ENCODE data around the gene C3orf33. TPM values are rescaled to one million over a fixed set of nuclear protein-coding genes. Genes with fewer than 3 reads are reported as not detected.
"Not testable (repeated sequence)": the region's sequence is repeated elsewhere in the genome, so short reads cannot be mapped to it uniquely, and the experiment has no call there.

C3orf33 gene, protein sequence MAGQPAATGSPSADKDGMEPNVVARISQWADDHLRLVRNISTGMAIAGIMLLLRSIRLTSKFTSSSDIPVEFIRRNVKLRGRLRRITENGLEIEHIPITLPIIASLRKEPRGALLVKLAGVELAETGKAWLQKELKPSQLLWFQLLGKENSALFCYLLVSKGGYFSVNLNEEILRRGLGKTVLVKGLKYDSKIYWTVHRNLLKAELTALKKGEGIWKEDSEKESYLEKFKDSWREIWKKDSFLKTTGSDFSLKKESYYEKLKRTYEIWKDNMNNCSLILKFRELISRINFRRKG
- total RNA-seq: 1 to 10 TPM in 1 of 2 donors, under 1 TPM in 1; 0.98 to 1.8 TPM

DNA sequence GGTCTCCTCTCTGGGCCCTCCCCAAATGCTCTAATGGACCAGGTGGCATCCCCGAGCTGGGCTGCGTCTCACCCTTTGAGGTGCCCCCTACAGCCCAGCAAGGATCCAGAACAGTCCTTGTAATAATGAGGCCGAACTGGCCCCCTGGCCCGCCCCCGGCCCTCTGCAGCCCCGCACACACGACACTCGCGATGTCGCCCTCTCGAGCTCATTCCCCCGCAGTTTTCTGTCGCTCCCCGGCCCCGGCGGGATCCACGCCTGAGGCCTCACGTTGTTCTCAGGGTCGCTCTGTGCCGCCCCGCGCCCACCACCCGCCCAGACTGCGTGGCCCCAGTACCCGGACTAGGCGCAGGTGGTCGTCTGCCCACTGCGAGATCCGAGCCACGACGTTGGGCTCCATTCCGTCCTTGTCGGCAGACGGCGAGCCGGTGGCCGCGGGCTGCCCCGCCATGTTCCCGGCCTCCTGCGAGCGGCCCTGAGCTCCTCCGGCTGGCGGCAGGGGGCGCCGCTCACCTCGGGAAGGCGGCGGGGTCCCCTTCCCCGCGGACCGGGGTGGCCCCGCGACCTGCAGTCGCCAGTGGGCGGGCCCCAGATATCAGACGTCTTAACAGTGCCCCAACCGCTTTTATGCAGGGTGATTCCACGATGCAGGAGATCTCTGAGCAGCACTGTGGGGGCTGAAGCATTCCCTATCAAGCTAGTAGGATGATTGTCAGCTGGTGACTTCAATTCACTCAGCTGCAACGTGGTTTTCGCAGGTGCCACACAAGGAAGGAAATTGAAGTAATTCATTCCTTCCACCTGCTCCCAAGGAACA, at the start of gene C3orf33:
TSS of gene C3orf33 (minus strand) at position 477 of the 817 bp plus-strand sequence. CDS start at position 451, 26 bp downstream.
- H3K36me3 Mint-ChIP-seq (ENCODE audit: low read depth): peaks cover 7% of the 10 kb centered on the region
- H3K4me1 Mint-ChIP-seq: peaks cover 5% of the 10 kb centered on the region
- H3K27ac Mint-ChIP-seq: peak within 1 kb of the TSS; percentile 56
- peaks cover 8% of the 10 kb centered on the region for H3K27me3 Mint-ChIP-seq
- peak; percentile 98 for ATAC-seq (replicated peaks)
- no peaks in the 10 kb centered on the region for H3K9me3 Mint-ChIP-seq
- H3K4me3 Mint-ChIP-seq: peak within 1 kb of the TSS; percentile 82

DNA sequence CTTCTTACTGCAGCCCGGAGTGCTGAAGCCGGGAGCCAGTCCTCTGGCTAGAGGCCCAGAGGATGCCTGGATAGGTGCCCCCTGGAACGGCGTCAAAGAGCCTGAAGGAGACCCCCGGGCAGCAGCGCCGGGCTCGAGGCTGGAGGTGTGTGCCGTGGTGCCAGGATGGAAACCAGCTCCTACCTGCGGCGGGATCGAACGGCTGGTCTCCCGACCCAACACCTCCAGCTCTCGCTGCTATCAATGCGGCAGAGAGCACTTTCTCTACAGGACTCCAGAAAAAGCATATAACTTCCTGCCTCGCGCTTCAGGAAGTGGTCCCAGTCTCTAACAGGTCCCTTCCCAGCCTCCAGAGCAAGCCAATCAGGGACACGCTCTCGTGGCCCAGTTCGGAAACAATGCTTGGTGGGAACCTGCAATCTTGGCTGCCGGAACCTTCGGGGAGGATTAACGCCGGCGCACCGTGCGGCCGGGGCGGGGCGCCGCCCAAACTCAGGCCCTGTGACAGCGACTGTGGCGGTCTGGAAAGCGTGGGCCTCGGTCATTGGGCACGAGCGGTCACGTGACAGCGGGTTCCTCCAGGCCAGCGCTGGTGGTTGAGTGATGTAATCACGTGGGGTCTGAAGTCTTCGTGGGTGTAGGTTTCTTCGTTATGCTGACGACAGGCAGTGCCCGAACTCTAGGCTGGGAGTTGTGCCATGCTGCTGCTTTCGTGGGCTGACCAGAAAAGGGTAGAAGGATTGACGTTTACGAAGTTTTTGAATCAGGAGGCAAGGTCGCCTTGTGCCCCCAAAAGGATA, 48.3 kb upstream of the C3orf33 start, which contains the start of gene SLC33A1:
TSS of gene SLC33A1 (minus strand) at position 287 of the 800 bp plus-strand sequence. CDS start 430 bp downstream, outside the sequence.
- Mint-ChIP-seq H3K4me1 (peaks cover 7% of the 10 kb centered on the region), H3K36me3 (ENCODE audit: low read depth) (peaks cover 46% of the 10 kb centered on the region), H3K4me3 (peak within 1 kb of the TSS; percentile 87), H3K9me3 (no peaks in the 10 kb centered on the region), H3K27ac (peak within 1 kb of the TSS; percentile 94), H3K27me3 (no peaks in the 10 kb centered on the region)
- ATAC-seq (replicated peaks): peak; percentile 94

DNA sequence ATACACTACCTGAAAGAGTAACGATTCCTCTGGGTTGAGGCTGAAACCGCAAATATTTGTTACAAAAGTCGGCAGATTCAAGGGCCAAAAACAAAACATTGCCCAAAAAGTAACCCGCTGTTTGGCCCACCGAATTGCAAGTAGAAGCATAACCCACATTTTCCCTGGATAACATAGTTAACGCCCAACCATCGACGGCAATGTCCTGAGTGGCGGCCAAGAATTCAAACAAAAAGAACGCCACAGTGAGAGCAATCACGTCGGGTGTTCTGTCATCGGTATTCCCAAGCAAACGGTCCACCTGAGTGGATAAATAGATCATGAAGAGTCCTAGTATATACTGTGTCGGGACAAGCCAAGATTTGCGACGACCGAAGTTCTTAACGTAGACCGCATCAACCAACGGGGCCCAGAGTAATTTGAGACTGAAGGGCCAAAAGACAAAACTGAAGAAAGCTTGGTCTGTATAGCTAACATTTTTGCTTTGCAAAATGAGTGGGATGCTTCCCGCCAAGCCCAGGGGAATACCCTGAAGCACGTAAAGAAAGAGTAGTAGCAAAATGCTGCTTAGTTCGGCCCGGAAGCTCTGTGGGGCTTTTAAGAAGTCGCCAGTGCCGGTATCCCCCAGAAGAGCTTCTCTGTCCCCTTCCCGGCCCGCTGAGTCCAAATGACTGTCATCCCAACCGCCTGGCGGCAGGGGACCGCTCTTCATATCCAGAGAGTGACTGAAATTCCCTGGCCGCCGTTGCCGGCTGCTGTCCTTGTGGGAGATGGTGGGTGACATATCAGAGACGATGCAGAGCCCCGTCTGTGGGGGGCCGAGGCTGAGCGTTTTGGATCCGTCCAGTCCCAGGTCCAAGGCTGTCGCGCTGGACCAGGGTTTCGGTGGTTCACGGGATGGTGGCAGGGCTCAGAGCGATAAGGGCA, 47.4 kb upstream of the C3orf33 start:
- H3K27me3 Mint-ChIP-seq: no peaks in the 10 kb centered on the region
- peak; percentile 4 for ATAC-seq (replicated peaks)
- peaks cover 51% of the 10 kb centered on the region for H3K36me3 Mint-ChIP-seq (ENCODE audit: low read depth)
- H3K4me1 Mint-ChIP-seq: peaks cover 9% of the 10 kb centered on the region
- peak overlapping the region; percentile 87 for H3K4me3 Mint-ChIP-seq
- H3K9me3 Mint-ChIP-seq: no peaks in the 10 kb centered on the region
- H3K27ac Mint-ChIP-seq: peak overlapping the region; percentile 94

DNA sequence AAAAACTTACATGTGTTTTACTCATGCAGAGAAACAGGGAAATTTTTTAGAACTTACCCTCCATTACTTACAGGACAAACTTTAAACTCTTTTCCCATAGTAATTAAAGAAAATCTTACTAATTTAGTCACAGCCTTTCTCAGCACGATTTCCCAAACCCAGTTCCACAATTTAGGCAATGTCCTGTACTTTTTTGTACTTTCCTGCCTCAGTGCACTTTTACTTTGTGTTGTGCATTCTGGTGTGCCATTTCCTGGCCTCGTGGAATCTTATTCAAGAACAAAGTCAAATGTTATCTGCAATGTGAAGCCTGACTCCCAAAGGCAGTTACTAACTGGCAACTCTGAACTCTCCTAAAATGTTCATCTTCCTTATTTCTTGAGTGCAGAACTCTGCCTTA, 46.3 kb upstream of the C3orf33 start:
- Mint-ChIP-seq H3K27ac (peak overlapping the region; percentile 94), H3K36me3 (ENCODE audit: low read depth) (peaks cover 62% of the 10 kb centered on the region), H3K9me3 (no peaks in the 10 kb centered on the region), H3K4me3 (peak overlapping the region; percentile 87), H3K27me3 (no peaks in the 10 kb centered on the region), H3K4me1 (peaks cover 15% of the 10 kb centered on the region)
- ATAC-seq (replicated peaks): no peak

DNA sequence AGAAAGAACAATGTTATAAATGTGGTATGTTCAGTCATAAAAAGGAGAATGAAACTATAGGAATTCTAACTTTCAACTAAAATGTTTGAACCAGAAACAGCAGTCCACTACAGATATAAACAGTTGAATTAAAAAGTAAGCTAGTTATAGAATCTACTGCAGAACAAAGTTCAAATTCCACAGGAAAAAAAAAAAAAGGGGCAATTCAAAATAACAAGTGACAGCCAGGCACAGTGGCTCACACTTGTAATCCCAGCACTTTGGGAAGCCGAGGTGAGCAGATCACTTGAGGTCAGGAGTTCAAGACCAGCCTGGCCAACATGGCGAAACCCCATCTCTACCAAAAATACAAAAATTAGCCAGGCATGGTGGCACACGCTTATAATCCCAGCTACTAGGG, 43.3 kb upstream of the C3orf33 start:
- not testable (repeated sequence) for H3K27ac Mint-ChIP-seq; ATAC-seq (replicated peaks); H3K27me3 Mint-ChIP-seq; H3K9me3 Mint-ChIP-seq
- Mint-ChIP-seq H3K4me3 (peak overlapping the region; percentile 34), H3K36me3 (ENCODE audit: low read depth) (peaks cover 79% of the 10 kb centered on the region), H3K4me1 (peaks cover 25% of the 10 kb centered on the region)

DNA sequence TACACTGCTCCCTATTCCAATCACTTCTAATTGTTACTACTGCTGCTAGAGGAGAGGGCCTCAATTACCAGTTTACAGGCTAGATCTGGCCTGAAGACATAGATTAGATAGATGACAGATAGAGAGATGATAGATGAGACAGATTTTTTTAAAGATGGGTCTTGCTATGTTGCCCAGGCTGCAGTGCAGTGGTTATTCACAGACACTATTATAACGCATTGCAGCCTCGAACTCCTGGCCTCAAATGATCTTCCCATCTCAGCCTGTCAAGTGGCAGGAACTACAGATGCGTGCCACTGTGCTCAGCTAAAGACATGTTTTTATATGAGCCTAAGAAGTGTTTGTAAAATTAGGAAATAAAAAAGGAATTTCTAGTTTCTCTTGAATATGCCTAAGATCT, 41.9 kb upstream of the C3orf33 start:
- ATAC-seq (replicated peaks): no peak
- no peak overlapping the region for H3K27ac Mint-ChIP-seq
- peaks cover 71% of the 10 kb centered on the region for H3K36me3 Mint-ChIP-seq (ENCODE audit: low read depth)
- peak overlapping the region; percentile 25 for H3K4me3 Mint-ChIP-seq
- H3K27me3 Mint-ChIP-seq: no peaks in the 10 kb centered on the region
- H3K9me3 Mint-ChIP-seq: no peaks in the 10 kb centered on the region
- peaks cover 29% of the 10 kb centered on the region for H3K4me1 Mint-ChIP-seq

DNA sequence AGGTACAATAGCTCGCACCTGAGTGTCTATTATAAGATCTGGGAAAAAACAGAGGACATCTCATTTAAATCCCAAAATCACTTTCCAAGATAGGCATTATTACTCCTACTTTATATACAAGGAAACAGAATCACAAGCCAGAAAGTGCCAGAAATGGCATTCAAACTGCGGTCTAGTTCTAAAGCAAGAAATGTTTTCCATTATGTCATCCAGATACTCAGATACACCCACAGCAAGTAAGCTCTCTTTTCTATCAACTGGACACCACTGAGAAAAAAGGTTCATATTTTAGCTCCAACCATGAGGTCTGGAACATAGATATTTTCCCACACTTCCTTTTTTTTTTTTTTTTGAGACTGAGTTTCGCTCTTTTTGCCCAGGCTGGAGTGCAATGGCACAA, 40.0 kb upstream of the C3orf33 start:
- H3K27me3 Mint-ChIP-seq: no peaks in the 10 kb centered on the region
- peak; percentile 40 for ATAC-seq (replicated peaks)
- peak overlapping the region; percentile 40 for H3K4me3 Mint-ChIP-seq
- H3K27ac Mint-ChIP-seq: peak overlapping the region; percentile 48
- H3K36me3 Mint-ChIP-seq (ENCODE audit: low read depth): peaks cover 55% of the 10 kb centered on the region
- peaks cover 27% of the 10 kb centered on the region for H3K4me1 Mint-ChIP-seq
- no peaks in the 10 kb centered on the region for H3K9me3 Mint-ChIP-seq

DNA sequence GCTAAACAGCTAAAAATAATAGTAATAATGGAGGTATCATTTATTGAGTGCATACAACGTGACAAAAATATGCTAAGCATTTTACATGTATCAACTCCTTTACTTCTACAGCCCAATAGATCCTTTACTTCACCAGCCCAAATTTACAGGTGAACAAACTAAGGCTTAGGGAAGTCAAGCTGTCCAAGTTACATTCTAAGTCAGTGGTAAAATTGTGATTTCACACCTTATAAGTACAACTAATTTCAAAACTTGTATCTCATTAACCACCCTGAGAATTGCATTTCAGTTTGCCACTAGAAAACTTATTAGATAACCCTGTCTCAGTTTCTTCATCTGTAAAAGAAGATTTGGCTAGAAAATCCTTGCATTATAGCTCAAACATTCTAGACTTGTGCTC, 37.5 kb upstream of the C3orf33 start:
- Mint-ChIP-seq H3K9me3 (no peaks in the 10 kb centered on the region), H3K4me3 (no peak overlapping the region), H3K36me3 (ENCODE audit: low read depth) (peaks cover 38% of the 10 kb centered on the region), H3K27ac (no peak overlapping the region), H3K27me3 (no peaks in the 10 kb centered on the region), H3K4me1 (peaks cover 23% of the 10 kb centered on the region)
- ATAC-seq (replicated peaks): no peak

DNA sequence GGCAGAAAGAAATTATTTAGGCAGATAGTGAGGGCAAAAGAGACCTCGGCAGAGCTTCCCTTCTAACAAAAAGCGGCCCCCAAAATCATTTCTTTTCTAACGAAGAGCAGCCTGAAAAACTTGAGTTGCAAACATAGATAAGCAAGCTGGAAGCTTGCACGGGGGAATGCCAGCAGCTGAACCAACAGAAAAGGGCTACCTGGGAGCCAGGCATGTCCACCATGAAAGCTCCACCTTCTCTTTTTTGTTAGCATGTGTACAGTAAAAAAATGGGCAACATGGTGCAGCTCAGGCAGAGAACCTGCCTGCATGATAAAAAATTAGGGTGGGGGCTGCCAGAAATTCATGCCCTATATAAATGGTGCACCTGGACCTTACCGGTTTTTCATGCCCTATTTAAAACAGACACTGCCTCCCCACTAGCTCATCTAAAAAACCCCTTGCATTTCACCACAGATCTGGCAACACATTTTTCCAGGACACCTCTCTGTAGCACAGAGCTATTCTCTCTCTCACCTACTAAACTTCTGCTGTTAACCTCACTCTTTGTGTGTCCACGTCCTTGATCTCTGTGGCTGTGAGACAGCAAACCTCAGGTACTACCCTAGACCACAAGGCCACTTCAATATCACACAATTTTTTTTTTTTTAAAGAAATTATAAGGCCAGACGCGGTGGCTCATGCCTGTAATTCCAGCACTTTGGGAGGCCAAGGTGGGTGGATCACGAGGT, 29.4 kb upstream of the C3orf33 start:
- H3K27me3 Mint-ChIP-seq: no peaks in the 10 kb centered on the region
- H3K4me1 Mint-ChIP-seq: peaks cover 9% of the 10 kb centered on the region
- no peaks in the 10 kb centered on the region for H3K9me3 Mint-ChIP-seq
- no peak for ATAC-seq (replicated peaks)
- H3K4me3 Mint-ChIP-seq: no peak overlapping the region
- no peak overlapping the region for H3K27ac Mint-ChIP-seq
- H3K36me3 Mint-ChIP-seq (ENCODE audit: low read depth): peaks cover 57% of the 10 kb centered on the region

DNA sequence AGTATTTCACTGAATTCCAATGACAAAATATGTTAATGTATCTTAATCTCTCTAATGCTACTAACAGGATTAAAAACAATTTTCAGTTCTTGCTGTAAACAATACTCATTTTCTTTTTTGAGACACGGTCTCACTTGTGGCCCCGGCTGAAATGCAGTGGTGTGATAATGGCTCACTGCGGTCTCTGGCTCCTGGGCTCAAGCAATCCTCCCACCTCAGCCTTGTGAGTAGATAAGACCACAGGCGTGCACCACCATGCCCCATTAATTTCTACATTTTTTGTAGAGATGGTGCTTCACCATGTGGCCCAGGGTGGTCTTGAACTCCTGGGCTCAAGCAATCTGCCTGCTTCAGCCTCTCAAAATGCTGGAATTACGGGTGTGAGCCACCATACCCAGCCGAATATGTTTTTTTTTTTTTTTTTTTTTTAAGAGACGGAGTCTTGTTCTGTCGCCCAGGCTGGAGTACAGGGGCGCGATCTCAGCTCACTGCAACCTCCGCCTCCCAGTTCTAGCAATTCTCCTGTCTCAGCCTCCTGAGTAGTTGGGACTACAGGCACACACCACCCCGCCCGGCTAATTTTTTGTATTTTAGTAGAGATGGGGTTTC, 22.5 kb upstream of the C3orf33 start:
- not testable (repeated sequence) for H3K27ac Mint-ChIP-seq; H3K4me3 Mint-ChIP-seq; H3K9me3 Mint-ChIP-seq; H3K27me3 Mint-ChIP-seq; H3K4me1 Mint-ChIP-seq; ATAC-seq (replicated peaks)
- peaks cover 70% of the 10 kb centered on the region for H3K36me3 Mint-ChIP-seq (ENCODE audit: low read depth)

DNA sequence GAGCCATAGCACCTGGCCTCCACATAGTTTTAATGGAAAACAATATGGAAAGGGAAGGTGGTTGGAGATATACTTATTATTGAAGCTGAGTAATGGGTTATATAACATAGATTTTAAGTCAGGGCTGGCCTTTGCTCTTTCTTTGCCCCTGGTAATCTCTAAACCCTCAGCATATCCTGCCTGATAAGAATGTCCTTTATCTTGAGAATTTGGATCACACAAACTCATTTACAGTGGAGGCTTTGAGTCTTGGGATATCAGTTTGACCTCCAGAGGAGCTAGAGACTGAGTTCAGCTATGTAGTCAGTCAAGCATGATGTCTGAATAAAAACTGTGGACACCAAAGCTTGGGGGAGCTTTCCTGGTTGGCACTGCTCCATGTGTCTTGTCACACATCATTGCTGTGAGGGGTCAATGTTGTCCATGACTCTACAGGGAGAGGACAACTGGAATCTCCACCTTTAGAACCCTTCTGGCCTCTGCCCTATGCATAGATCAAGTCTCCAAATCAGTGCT, 9.0 kb upstream of the C3orf33 start:
- Mint-ChIP-seq H3K27ac (no peak overlapping the region), H3K36me3 (ENCODE audit: low read depth) (no peaks in the 10 kb centered on the region), H3K4me3 (no peak overlapping the region), H3K27me3 (peaks cover 4% of the 10 kb centered on the region), H3K4me1 (no peaks in the 10 kb centered on the region), H3K9me3 (no peaks in the 10 kb centered on the region)
- no peak for ATAC-seq (replicated peaks)

DNA sequence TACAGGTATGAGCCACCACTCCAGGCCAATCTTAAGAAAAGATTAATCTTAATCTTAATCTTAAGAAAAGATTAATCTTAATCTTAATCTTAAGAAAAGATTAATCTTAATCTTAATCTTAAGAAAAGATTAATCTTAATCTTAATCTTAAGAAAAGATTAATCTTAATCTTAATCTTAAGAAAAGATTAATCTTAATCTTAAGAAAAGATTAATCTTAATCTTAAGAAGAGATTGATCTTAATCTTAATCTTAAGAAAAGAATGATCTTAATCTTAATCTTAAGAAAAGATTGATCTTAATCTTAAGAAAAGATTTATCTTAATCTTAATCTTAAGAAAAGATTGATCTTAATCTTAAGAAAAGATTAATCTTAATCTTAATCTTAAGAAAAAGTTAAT, 7.1 kb upstream of the C3orf33 start:
- not testable (repeated sequence) for H3K36me3 Mint-ChIP-seq (ENCODE audit: low read depth); ATAC-seq (replicated peaks); H3K27me3 Mint-ChIP-seq; H3K4me3 Mint-ChIP-seq; H3K4me1 Mint-ChIP-seq; H3K27ac Mint-ChIP-seq; H3K9me3 Mint-ChIP-seq

Data from activated T-helper 17 cell treated with anti-CD3 and anti-CD28 coated beads, Interleukin-2, amount 50 U/mL, for 72 hours (primary cell).